Panc1 (cell line): Measurements from ENCODE around the gene FYN.

Source experiments
- CTCF ChIP-seq: fragments of 450-650 bp; IDR thresholded peaks from 2 replicates; pipeline ENCODE4 v1.5.1; 2017; ENCODE audit warnings: mild to moderate bottlenecking
- POLR2AphosphoS5 ChIP-seq: IDR thresholded peaks from 2 replicates; pipeline ENCODE4 v1.6.1; 2012; ENCODE audit warnings: mild to moderate bottlenecking, low read depth, low read length, moderate library complexity
- REST ChIP-seq, 2 experiments: IDR thresholded peaks; 2 replicates each; pipeline ENCODE4 v1.6.1; 2011 to 2012; ENCODE audit warnings: low read depth in 2 of 2, control low read depth in 1 of 2, low read length in 1 of 2, mild to moderate bottlenecking in 1 of 2, moderate library complexity in 1 of 2; ENCODE audit not compliant: insufficient read depth in 1 of 2
- SIN3A ChIP-seq: IDR thresholded peaks from 2 replicates; pipeline ENCODE4 v1.6.1; 2012; ENCODE audit warnings: low read depth, mild to moderate bottlenecking, low read length, moderate library complexity, borderline replicate concordance; ENCODE audit not compliant: insufficient read depth

GRCh38 chr6:111674413-111674812, 198.8 kb downstream of the FYN start:
- TF ChIP-seq CTCF (no peak), POLR2AphosphoS5 (no peak), REST (IDR thresholded peaks at IDR 0.05; ENCODE audit: insufficient read depth in 1 of 2, low read depth in 2 of 2, low read length in 1 of 2) (no peak), SIN3A (no peak)
